Renal pelvis (tissue), 4 donors: ENCODE data around the gene SMAD4. TPM values are rescaled to one million over a fixed set of nuclear protein-coding genes. Genes with fewer than 3 reads are reported as not detected.
"Not testable (repeated sequence)": the region's sequence is repeated elsewhere in the genome, so short reads cannot be mapped to it uniquely, and the experiment has no call there.

Source experiments
- DNase-seq: peaks from one replicate; pipeline ENCODE4 v3.0.0-alpha.2; 2013
- polyA plus RNA-seq, 3 donors: library from polyadenylated mRNA; unstranded; fragments of 120-200 nt; gene quantifications; one replicate each; pipeline ENCODE4 v1.2.1, GENCODE V29; 2013; ENCODE audit not compliant: insufficient read length in 3 of 3

Gene SMAD4
- polyA plus RNA-seq, 3 donors: 151 to 170 (median 165) TPM

DNA sequence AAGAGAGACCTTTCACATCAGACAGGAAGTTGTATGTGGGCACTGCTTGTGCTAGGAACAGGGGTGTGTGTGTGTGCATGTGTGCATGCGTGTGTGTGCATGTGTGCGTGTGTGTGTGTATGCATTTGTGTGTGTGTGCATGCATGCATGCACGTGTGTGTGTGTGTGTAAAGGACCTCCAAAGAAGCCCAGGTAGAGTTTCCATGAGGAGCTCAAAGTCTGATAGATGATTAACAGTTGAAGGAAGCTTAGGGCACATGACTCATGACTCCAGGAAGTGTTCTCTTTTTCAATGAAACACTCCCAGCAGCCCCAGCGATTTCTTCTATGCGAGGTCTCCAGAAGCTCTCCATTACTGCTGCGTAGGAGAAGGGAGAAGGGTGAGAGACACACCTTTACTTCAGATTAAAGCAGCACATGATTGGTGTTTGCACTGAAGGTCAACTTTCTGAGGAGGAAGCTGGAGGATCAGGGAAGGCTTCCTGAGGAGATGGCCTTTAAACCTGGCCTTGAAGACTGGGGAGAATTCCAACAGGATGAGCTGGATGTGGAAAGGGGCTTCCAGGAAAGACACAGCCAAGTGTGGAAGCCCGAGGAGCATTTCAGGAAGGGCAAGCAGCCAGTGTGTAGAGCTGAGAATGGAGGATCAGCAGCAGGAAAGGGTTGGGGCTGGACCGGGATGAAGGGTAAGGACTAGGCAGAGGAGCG, 77.7 kb downstream of the SMAD4 start:
- DNase-seq: no peak

DNA sequence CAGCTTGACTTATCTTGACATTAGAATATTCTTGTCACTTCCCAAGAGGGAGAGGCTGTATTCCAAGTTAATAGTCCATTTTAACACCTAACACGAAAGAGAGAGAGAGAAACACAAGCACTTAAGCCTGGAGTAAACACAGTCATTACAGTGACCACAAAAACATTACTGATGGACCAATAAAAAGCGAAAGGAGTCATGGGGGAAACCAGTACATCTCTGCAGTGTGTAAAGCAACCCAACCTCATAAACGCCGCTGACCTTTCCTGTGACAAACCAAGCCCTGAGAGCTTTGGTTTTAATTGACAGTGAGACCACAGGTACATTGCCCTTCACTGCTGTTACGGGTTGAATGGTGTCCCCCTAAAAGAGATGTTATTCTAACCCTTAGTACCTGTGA, 78.3 kb downstream of the SMAD4 start:
- no peak for DNase-seq

DNA sequence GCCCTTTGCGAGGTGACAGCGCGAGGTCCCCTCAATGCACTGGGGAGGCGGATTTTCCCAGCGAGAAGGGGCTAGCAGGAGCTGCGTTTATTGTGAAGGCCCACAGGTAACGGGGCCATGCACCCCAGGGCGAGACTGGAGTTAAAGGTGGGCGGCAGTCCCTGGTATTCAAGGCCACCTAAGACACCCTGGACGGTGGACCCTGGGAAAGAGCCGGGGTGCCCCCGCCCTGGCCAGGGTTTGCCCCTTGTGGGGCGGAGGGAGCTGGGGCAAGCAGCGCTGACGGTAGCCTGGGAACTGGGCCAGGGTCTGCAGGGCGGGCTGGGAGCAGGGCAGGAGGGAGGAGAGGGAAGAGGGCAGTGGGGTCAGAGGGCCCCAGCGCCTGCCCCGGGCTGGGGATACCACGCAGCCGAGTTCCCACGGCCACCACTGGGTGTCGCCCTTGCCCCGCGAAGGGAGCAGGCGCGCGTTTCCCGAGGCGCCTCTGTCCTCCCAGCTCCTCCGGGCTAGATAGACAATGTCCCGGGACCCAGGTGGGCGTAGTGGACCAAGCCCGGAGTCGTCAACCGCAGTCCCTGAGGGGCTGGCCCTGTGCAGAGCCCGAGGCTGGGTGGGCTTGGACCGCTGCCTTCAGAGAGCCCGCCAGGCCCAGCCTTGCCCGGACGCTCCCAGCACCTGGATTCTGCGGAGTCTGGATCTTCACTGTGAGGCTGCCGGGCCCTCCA, 80.2 kb downstream of the SMAD4 start:
- DNase-seq: peak; percentile 35

DNA sequence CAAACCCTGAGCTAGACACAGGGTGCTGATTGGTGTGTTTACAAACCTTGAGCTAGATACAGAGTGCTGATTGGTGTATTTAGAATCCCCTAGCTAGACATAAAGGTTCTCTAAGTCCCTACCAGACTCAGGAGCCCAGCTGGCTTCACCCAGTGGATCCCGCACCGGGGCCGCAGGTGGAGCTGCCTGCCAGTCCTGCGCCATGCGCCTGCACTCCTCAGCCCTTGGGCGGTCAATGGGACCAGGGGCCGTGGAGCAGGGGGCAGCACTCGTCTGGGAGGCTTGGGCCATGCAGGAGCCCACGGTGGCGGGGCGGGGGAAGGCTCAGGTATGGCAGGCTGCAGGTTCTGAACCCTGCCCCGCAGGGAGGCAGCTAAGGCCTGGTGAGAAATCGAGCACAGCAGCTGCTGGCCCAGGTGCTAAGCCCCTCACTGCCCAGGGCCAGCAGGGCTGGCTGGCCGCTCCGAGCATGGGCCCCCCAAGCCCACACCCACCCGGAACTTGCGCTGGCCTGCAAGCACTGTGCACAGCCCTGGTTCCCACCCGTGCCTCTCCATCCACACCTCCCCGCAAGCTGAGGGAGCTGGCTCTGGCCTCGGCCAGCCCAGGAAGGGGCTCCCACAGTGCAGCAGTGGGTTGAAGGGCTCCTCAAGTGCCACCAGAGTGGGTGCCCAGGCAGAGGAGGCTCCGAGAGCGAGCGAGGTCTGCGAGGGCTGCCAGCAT, 81.8 kb downstream of the SMAD4 start:
- DNase-seq: not testable (repeated sequence)

DNA sequence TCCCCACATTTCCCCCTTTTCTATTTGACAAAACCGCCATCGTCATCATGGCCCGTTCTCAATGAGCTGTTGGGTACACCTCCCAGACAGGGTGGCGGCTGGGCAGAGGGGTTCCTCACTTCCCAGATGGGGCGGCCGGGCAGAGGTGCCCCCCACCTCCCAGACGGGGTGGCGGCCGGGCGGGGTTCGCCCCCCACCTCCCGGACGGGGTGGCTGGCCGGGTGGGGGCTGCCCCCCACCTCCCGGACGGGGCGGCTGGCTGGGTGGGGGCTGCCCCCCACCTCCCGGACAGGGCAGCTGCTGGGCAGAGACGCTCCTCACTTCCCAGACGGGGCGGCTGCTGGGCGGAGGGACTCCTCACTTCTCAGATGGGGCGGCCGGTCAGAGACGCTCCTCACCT, 87.0 kb downstream of the SMAD4 start:
- DNase-seq: not testable (repeated sequence)

DNA sequence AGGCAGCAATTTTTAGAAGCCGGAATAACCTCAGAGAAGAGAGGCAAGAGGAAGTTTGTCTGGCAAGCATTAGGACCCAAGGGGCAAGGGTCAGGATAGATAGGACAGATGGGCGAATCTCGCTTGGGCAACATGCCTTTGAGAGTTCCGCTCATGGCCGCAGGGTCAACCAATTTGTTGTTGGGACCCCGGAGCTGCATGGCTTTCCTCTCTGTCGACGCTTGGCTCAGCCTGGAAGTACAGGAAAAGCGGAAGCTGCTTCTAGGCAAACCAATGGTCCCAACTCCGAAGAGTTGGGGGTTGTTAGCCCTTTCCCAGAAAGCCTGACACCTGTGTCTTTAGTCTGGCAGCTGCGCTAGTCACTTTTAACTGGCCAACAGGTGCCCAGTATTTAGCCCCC, 89.5 kb downstream of the SMAD4 start:
- not testable (repeated sequence) for DNase-seq

DNA sequence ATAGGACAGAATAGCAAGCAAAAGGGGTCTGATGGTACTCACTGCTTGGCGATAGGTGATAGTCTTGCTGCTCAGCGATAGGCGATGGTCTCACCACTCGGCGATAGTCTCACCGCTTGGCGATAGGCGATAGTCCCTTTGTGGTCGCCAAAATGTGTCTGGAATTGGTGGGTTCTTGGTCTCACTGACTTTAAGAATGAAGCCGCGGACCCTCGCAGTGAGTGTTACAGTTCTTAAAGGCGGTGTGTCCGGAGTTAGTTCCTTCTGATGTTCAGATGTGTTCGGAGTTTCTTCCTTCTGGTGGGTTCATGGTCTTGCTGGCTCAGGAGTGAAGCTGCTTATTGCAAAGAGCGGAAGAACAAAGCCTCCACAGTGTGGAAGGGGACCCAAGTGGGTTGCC, 90.0 kb downstream of the SMAD4 start:
- DNase-seq: not testable (repeated sequence)

DNA sequence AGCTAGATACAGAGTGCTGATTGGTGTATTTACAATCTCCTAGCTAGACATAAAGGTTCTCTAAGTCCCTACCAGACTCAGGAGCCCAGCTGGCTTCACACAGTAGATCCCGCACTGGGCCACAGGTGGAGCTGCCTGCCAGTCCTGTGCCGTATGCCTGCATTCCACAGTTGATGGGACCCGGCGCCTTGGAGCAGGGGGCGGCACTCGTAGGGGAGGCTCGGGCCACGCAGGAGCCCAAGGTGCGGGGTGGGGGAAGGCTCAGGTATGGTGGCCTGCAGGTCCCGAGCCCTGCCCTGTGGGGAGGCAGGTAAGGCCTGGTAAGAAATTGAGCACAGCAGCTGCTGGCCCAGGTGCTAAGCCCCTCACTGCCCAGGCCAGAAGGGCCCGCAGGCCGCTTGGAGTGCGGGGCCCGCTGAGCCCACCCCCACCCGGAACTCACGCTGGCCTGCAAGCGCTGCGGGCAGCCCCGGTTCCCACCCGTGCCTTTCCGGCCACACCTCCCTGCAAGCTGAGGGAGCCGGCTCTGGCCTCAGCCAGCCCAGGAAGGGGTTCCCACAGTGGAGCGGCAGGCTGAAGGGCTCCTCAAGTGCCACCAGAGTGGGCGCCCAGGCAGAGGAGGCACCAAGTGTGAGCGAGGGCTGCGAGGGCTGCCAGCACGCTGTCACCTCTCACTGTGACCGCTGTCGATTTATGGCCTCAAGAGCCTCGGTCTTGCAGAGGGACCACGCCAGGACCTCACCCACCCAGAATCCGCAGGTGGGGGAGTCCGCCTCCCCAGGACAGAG, 91.0 kb downstream of the SMAD4 start:
- no peak for DNase-seq

DNA sequence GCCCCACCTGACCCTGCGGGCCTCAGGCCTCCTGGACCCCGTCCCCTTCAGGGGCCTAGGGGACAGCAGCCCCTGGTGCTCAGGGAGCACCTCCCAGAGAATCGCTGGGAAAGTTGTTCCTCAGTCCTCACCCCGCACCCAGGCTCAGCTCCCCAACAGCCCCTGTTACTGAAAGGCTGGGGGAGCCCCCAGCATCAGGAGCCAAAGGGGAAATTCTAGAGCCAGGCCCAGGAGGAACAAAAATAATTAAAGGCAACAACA, 91.5 kb downstream of the SMAD4 start:
- DNase-seq: no peak

DNA sequence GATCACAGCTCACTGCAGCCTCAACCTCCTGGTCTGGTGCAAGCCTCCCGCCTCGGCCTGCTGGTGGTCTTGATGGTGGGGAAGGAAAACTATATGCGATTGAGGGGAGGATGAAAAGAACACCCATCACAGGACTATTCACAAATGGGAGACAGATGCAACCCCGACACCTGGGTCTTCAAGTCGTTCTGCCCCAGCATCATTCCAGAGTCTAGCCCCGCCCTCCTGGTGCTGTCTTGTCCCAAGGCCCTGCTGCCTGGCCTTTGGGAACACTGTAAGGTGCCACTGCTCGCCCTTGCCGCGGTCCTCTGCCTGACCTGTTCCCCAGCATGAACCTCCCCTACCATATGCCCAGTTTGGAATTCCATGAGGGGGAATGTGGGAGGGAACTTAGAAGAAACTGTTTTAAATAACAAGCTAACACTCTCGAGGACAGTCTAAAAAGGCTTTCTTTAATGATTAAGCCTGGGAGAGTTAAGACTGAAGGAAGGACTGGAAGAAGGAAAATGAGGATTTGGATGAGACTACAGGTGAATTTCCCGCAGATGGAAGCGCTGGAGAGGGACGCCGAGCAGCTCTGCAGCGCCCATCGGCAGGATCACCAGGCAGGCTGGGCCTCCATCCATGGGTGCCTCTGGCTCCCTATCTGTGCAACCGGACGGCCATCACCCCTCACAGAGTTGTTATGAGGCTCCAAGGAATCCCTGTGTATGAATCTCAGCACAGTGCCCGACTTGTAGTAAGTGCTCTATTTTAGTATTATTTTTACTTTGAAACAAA, 92.4 kb downstream of the SMAD4 start:
- no peak for DNase-seq

DNA sequence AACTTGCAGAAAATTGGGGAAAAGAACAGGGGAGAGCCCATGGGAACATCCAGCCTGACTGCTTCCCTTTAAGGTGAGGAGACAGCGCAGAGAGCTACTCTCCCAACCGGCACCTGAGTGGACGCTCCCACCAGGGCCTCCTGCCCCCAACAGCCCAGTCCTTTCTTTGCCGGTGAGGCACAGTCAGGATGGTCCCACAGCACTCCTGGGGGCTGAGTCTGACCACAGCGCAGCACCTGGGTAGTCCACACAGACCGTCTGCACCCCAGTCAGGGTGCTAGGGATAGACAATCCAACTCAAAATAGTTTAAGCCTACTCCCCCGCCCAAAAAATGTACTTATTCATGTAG, 93.0 kb downstream of the SMAD4 start:
- DNase-seq: no peak

DNA sequence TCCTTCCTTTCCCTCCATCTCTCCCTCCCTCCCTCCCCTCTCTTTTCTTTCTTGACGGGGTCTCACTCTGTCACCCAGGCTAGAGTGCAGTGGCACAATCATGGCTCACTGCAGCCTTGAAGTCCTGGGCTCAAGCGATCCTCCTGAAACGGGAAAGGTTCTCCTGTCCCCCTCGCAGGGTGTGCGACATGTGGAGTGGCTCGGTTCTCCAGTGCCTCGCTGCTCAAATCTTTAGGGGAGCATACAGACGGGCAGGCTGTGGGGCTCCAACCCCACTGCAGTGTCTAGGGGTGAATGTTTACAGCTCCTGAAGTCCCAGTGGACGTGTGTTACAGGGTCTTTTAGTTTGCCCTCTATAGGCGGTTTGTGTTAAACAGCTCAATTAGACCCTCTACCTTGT, 93.5 kb downstream of the SMAD4 start:
- no peak for DNase-seq

DNA sequence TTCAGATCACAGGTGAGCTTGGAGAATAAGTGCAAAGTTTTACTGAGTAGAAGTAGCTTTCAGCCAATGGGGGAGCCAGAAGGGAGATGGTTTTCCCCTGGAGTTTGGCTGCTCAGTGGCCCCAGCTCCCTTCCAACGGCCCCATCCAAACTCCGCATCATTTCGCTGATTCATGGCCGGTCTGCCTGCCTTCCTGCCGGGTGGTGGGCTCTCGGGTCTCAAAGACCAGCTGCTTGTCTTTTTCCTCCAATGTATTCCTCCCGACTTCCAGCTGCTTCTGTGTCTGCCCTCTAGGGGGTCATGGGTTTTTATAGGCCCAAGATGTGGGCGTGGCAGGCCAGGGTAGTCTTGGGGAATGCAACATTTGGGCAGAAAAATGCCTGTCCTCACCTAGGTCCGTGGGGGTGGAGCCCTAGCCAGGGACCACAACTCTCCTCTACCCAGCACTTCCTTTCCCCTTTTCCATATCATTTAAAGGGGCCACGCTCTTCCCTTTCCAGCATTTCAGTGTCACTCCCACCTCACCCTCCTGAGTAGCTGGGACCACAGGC, 94.0 kb downstream of the SMAD4 start:
- DNase-seq: no peak

DNA sequence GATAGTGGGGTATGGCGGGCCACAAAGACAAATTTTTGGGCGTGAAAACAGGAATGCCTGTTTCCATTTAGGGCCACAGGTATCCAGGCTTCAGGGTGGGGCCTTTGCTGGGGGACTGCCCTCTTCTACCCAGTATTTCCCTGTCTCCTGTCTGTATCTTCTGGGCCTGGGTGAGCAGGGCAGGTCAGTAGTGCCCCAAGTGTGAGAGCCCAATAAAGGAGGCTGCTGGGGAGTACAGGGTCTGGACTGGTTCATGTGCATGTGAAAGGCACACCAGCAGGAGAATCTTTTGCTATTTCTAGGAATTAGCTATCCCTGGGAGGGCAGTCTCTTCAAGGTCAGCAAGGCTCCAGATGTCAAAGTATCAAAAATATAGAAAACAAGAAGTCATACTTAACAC, 96.0 kb downstream of the SMAD4 start:
- DNase-seq: no peak

DNA sequence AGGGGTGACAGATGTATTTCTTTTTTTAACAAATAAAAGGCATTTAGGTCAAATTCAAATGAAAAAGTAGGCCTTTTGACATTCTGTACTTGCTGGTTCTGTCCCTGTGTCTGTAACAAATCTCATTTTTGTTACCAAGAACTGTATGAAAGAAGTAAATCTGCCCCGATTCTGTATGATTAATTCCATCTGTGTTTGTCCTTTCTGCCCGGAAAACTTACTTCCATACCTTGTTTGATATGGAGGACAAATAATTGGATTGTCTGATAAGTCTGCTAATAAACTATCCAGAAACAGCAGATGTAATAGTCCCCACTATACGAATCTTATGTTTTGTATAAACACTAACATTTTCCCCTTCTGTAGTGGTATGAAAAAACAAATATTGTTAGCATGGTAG, 97.7 kb downstream of the SMAD4 start:
- no peak for DNase-seq

DNA sequence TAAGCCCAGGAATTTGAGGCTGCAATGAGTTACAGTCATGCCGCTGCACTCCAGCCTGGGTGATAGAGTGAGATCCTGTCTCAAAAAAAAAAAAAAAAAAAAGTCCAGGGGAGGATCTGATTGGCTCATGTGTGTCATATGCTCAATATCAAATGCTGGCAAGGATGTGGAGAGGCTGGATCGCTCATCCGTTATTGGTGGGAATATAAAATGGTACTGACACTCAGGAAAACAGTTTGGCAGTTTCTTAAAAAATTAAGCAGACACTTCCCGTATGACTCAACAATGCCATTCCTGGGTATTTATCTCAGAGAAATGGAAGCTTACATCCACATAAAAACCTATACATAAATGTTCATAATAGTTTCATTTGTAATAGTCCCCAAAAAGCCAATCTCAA, 98.5 kb downstream of the SMAD4 start:
- no peak for DNase-seq

DNA sequence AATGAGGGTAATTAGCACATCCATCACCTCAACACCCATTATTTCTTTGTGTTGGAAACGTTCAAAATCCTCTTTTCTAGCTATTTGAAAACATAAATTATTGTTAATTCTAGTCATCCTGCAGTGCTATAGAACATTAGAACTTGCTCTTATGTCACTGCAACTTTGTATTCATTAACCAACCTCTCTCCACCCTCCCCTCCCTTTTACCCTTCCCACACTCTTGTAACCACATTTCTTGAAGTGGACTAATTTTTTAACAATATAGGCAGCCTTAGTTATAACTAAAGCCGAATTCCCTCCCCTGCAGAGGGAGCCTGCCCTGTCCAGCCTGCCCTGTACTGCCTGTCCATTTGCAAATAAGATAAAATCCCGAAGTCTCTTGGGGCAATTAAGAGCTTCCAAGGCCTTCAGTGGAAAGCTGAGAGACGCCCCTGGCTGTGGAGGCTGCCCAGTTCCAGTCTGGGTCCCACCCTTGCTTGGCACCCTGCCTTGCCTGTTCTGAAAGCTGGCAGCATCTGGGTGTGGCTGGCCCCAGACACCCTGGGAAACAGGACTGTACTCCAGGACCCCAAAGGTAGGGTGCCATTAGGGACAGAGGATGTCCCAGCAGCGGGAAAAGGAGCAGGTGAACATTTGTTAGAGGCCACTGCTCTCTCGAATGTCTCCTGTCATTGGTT, 102.4 kb downstream of the SMAD4 start:
- DNase-seq: no peak

DNA sequence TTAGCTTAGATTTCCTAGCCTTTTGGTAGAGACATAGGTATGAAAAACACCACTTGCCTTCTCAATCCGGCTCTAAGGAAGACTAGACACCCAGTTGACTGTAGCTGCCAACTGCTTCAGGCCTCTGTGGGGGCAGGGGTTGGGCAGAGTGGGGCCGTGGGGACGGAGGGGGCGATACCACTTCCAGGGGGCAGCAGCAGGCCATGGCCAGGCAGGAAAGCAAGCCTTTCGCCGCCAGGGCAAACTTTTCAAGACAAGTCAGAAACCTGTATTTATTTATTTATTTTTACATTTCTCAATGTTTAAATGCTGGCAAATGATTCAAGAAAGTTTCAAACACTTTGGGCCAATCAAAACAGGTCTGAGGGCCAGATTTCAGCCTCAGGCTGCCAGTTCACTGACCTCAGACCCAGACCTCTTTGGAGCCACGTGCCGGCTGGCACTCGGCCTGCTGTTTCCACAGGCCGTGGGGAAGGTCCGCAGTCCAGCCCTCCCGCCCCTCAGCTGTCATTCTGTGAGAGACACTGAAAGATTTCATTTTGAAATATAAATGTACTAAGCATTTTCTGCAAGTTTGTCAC, 103.7 kb downstream of the SMAD4 start:
- no peak for DNase-seq
